A549 (cell line): ENCODE measurements around the gene CTNNA1. TPM values are rescaled to one million over a fixed set of nuclear protein-coding genes. Genes with fewer than 3 reads are reported as not detected.
A peak's percentile ranks its signal among the peaks of the same experiment; 100 is the strongest.

Experiments
- ATAC-seq, 2 experiments: fragments of 200-7000 bp in 1 of 2; fragments of >200 bp in 1 of 2; cut with Nextera tagmentation in 1 of 2; cut with Tn5 transposase in 1 of 2; 3 replicates each; pipeline versions ENCODE4 v1.8.0 to v1.9.1; 2018 to 2020; ENCODE audit warnings: mild to moderate bottlenecking in 1 of 2, moderate library complexity in 1 of 2
- CTCF ChIA-PET: fragments of 300-600 bp; sonication (Branson Sonifier 250); formaldehyde crosslinking; extraction: SDS; loops from one replicate; lab custom pipeline; 2021; ENCODE audit warnings: antibody characterized with exemption, inconsistent platforms; lab: Yijun Ruan, JAX
- POLR2A ChIA-PET: fragments of 350-600 bp; formaldehyde crosslinking; extraction: SDS; loops from one replicate; lab custom pipeline; 2021; ENCODE audit warnings: antibody characterized with exemption, inconsistent platforms; lab: Yijun Ruan, JAX
- DNase-seq, 2 experiments: peaks; one replicate each; pipeline versions ENCODE4 v3.0.0 to v3.0.0-alpha.2; 2011 to 2016; ENCODE audit warnings: low read depth in 1 of 2, low spot score in 1 of 2
- FAIRE-seq: peaks from 2 replicates; lab custom pipeline; 2011; peaks lifted over from hg19 to GRCh38; lab: Jason Lieb, UNC
- H3K27ac ChIP-seq, 2 experiments: fragments of >200 bp; sonication (Bioruptor Twin); formaldehyde crosslinking; 3 replicates each; pipeline ENCODE4 v1.5.1; 2016 to 2017
- H3K4me1 ChIP-seq: fragments of >200 bp; sonication (Bioruptor Twin); formaldehyde crosslinking; 3 replicates; pipeline ENCODE4 v1.6.1; 2016
- H3K4me2 ChIP-seq: fragments of >200 bp; sonication (Bioruptor Twin); formaldehyde crosslinking; 3 replicates; pipeline ENCODE4 v1.6.1; 2016
- H3K4me3 ChIP-seq: fragments of >200 bp; sonication (Bioruptor Twin); formaldehyde crosslinking; 3 replicates; pipeline ENCODE4 v1.5.1; 2016
- H3K9me3 ChIP-seq: fragments of >200 bp; sonication (Bioruptor Twin); formaldehyde crosslinking; 3 replicates; pipeline ENCODE4 v1.6.1; 2016
- CEBPB ChIP-seq, 2 experiments: fragments of >200 bp in 1 of 2; sonication (Bioruptor Twin) in 1 of 2; formaldehyde crosslinking in 1 of 2; IDR thresholded peaks; 2 replicates each; pipeline ENCODE4 v1.6.1; 2012 to 2016
- CHD4 ChIP-seq: fragments of 200-600 bp; sonication (generic); IDR thresholded peaks from 2 replicates; pipeline ENCODE4 v1.6.1; 2016; ENCODE audit warnings: antibody characterized with exemption, mild to moderate bottlenecking, borderline replicate concordance
- EHMT2 ChIP-seq: fragments of 200-600 bp; sonication (generic); IDR thresholded peaks from 2 replicates; pipeline ENCODE4 v1.6.1; 2016; ENCODE audit warnings: antibody characterized with exemption, low read depth, mild to moderate bottlenecking, moderate library complexity
- FOSL2 ChIP-seq, 2 experiments: fragments of 450-650 bp in 1 of 2; fragments of >200 bp in 1 of 2; sonication (Bioruptor Twin) in 1 of 2; formaldehyde crosslinking; IDR thresholded peaks; 2 replicates each; pipeline versions ENCODE4 v1.5.0 to v1.6.1; 2016 to 2020; ENCODE audit warnings: mild to moderate bottlenecking in 1 of 2, moderate library complexity in 1 of 2
- HOXA7 ChIP-seq: fragments of 250-450 bp; sonication (Bioruptor Pico); IDR thresholded peaks from 2 replicates; pipeline ENCODE4 v1.5.0; 2020; ENCODE audit warnings: mild to moderate bottlenecking, moderate library complexity
- HOXB5 ChIP-seq: fragments of 250-450 bp; sonication (Bioruptor Pico); IDR thresholded peaks from 2 replicates; pipeline ENCODE4 v1.5.0; 2020; ENCODE audit warnings: mild to moderate bottlenecking, moderate library complexity
- KDM5A ChIP-seq: fragments of 200-600 bp; sonication (generic); IDR thresholded peaks from 2 replicates; pipeline ENCODE4 v1.6.1; 2016; ENCODE audit warnings: antibody characterized with exemption, mild to moderate bottlenecking
- MYC ChIP-seq: IDR thresholded peaks from 2 replicates; pipeline ENCODE4 v1.6.1; 2012; ENCODE audit warnings: mild to moderate bottlenecking, inconsistent platforms, low read length, improper control_type of control experiment, borderline replicate concordance
- RNF2 ChIP-seq: fragments of 200-600 bp; sonication (generic); IDR thresholded peaks from 2 replicates; pipeline ENCODE4 v1.6.1; 2016; ENCODE audit warnings: low read depth, mild to moderate bottlenecking, antibody characterized with exemption, moderate library complexity, borderline replicate concordance
- WGBS: methylation state at CpG from one replicate; pipeline ENCODE4 v1.1.6; 2017; ENCODE audit errors: missing lambda C conversion rate; 5-methylcytosine and 5-hydroxymethylcytosine counted together
- polyA plus RNA-seq, 4 experiments: library from polyadenylated mRNA; depleted of rRNA in 3 of 4; stranded (reverse); fragments of >200 nt; fragmentation: RNase III in 1 of 4; extraction: RNeasy Plus Mini Kit Qiagen cat#74134 plus additional on column Dnase treatment in 1 of 4; gene quantifications; 2 replicates in 3 of 4; 3 replicates in 1 of 4; pipeline ENCODE4 v1.2.3, GENCODE V29; 2011 to 2017
- TF ChIP-seq, protein P1 (sequence below): fragments of 450-650 bp; IDR thresholded peaks from 2 replicates; pipeline ENCODE4 v1.6.1; 2014; ENCODE audit warnings: antibody characterized with exemption
- TF ChIP-seq, protein P2 (sequence below): IDR thresholded peaks from 2 replicates; pipeline ENCODE4 v1.6.1; 2012
- TF ChIP-seq, protein P3 (sequence below): fragments of >200 bp; sonication (Bioruptor Twin); formaldehyde crosslinking; IDR thresholded peaks from 3 replicates; pipeline ENCODE4 v1.6.1; 2016
- TF ChIP-seq, protein P4 (sequence below): IDR thresholded peaks from 2 replicates; pipeline ENCODE4 v1.6.1; 2012

Gene CTNNA1
- polyA plus RNA-seq, 2 of the 4 experiments (the other 2 are of a cell fraction), result 154 to 184 TPM

DNA sequence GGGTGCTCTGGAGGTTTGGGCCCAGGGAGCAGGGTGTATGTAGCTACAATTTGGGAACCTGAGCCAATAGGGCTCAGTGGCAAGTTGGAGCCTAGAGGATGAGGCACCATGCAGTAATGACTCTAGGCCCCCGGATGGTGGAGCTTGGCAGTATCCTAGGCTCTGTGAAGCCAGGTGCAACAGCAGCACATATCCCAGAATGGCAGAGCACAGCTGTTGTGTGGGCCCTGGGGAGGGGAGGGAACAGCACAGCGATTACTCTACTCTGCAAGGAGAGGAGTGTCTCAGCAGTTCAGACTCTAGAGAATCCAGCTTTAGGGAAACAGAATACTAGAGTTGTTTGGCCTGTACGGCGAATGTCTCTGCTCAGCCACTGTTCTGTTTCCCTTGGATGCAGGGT is 65.9 kb downstream of the CTNNA1 start (continued):
- TF ChIP-seq EHMT2 (no peak), KDM5A (no peak), RNF2 (no peak), FOSL2 (IDR thresholded peaks at IDR 0.05) (no peak), FOSL2 (CRISPR knock-in tag; IDR thresholded peaks at IDR 0.05) (no peak), CHD4 (no peak), HOXA7 (CRISPR knock-in tag) (no peak)
- TF ChIP-seq, protein P1, sequence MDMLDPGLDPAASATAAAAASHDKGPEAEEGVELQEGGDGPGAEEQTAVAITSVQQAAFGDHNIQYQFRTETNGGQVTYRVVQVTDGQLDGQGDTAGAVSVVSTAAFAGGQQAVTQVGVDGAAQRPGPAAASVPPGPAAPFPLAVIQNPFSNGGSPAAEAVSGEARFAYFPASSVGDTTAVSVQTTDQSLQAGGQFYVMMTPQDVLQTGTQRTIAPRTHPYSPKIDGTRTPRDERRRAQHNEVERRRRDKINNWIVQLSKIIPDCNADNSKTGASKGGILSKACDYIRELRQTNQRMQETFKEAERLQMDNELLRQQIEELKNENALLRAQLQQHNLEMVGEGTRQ, result no peak
- TF ChIP-seq, protein P2, sequence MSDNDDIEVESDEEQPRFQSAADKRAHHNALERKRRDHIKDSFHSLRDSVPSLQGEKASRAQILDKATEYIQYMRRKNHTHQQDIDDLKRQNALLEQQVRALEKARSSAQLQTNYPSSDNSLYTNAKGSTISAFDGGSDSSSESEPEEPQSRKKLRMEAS, result no peak

DNA sequence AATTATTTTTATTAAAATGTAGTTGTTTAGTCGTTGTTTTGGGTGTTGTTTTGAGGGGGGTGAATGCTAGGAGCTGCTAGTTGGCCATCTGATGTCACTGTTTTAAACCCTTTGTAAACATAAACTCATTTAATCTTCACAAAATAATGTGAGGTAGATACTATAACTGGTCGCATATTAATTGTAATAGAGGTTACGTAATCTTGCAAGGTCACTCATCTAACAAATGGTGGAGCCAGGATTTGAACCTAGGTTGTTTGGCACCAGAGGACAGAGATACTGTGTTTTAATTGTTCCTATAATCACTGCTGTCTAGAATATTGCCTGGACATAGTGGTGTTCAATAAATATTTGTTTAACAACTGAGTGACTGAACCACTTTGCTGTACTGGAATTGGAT is 67.5 kb downstream of the CTNNA1 start:
- POLR2A ChIA-PET, result no interaction called here
- FAIRE-seq, result no peak

DNA sequence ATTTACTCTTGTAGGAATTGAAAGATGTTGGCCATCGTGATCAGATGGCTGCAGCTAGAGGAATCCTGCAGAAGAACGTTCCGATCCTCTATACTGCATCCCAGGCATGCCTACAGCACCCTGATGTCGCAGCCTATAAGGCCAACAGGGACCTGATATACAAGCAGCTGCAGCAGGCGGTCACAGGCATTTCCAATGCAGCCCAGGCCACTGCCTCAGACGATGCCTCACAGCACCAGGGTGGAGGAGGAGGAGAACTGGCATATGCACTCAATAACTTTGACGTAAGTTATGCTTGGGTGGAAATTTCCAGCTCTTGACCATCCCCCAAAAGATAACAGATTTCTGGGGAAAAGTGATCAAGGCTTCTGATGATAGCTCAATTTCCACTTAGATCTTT is 71.3 kb downstream of the CTNNA1 start:
- ATAC-seq (peak; percentile 58; a peak in 5 of 6 replicates), DNase-seq (no peak), FAIRE-seq (no peak)
- H3K4me2 ChIP-seq, result no peak overlapping the region
- no peak overlapping the region for H3K27ac ChIP-seq
- POLR2A ChIA-PET, result no interaction called here
- H3K9me3 ChIP-seq, result no peaks in the 10 kb centered on the region
- no peak overlapping the region for H3K4me3 ChIP-seq
- 77% methylated on average over 7 of the region's 7 CpGs for WGBS
- H3K4me1 ChIP-seq, result no peaks in the 10 kb centered on the region
- no peak for TF ChIP-seq MYC
- TF ChIP-seq, protein P3, sequence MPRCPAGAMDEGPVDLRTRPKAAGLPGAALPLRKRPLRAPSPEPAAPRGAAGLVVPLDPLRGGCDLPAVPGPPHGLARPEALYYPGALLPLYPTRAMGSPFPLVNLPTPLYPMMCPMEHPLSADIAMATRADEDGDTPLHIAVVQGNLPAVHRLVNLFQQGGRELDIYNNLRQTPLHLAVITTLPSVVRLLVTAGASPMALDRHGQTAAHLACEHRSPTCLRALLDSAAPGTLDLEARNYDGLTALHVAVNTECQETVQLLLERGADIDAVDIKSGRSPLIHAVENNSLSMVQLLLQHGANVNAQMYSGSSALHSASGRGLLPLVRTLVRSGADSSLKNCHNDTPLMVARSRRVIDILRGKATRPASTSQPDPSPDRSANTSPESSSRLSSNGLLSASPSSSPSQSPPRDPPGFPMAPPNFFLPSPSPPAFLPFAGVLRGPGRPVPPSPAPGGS, result no peak
- TF ChIP-seq, protein P2, result no peak
- CTCF ChIA-PET, result interaction anchor here (0.6 to 3.1 kb wide), 22 partner anchors 8 to 568 kb away, joined by 3 to 26 read pairs (median 3); no protein-coding TSS in a partner anchor

More for the DNA sequence above, 67.5 kb downstream of the CTNNA1 start:
- Histone ChIP-seq H3K4me1 (no peaks in the 10 kb centered on the region), H3K4me3 (no peak overlapping the region), H3K27ac (no peak overlapping the region), H3K4me2 (no peak overlapping the region), H3K9me3 (no peaks in the 10 kb centered on the region)
- ATAC-seq (no peak), DNase-seq (no peak)
- TF ChIP-seq KDM5A, result no peak
- no peak for TF ChIP-seq CHD4
- no peak for TF ChIP-seq CEBPB (IDR thresholded peaks at IDR 0.05)
- TF ChIP-seq, protein P1, result no peak
- TF ChIP-seq, protein P4, sequence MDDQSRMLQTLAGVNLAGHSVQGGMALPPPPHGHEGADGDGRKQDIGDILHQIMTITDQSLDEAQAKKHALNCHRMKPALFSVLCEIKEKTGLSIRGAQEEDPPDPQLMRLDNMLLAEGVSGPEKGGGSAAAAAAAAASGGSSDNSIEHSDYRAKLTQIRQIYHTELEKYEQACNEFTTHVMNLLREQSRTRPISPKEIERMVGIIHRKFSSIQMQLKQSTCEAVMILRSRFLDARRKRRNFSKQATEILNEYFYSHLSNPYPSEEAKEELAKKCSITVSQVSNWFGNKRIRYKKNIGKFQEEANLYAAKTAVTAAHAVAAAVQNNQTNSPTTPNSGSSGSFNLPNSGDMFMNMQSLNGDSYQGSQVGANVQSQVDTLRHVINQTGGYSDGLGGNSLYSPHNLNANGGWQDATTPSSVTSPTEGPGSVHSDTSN, result no peak
- no peak for TF ChIP-seq HOXB5 (CRISPR knock-in tag)
- 95% methylated on average over 3 of the region's 3 CpGs for WGBS
- CTCF ChIA-PET, result interaction anchor here (1.1 to 1.2 kb wide), 2 partner anchors 12 to 37 kb away, joined by 3 read pairs; no protein-coding TSS in a partner anchor
